WERI-Rb-1 (cell line): Measurements from ENCODE around the gene RDH14.

Source experiments
- DNase-seq: peaks from one replicate; pipeline ENCODE4 v3.0.0-alpha.2; 2020
- H3K27ac ChIP-seq: fragments of 250-450 bp; sonication (Bioruptor Pico); 2 replicates; pipeline ENCODE4 v1.5.1; 2020; ENCODE audit warnings: mild to moderate bottlenecking, moderate library complexity
- H3K27me3 ChIP-seq: fragments of 250-450 bp; sonication (Bioruptor Pico); 2 replicates; pipeline ENCODE4 v1.5.1; 2021; ENCODE audit warnings: mild to moderate bottlenecking, low read depth, moderate library complexity; ENCODE audit not compliant: insufficient read depth, severe bottlenecking
- H3K36me3 ChIP-seq: fragments of 250-450 bp; sonication (Bioruptor Pico); 2 replicates; pipeline ENCODE4 v1.5.1; 2020; ENCODE audit warnings: mild to moderate bottlenecking, moderate library complexity
- H3K4me3 ChIP-seq: 2 replicates; pipeline ENCODE4 v1.5.1; 2011; ENCODE audit warnings: low read depth, mild to moderate bottlenecking, control low read depth, low read length
- H3K9me3 ChIP-seq: fragments of 250-450 bp; sonication (Bioruptor Pico); 2 replicates; pipeline ENCODE4 v1.5.1; 2021; ENCODE audit warnings: mild to moderate bottlenecking, moderate library complexity; ENCODE audit not compliant: severe bottlenecking
- CTCF ChIP-seq: IDR thresholded peaks from 2 replicates; pipeline ENCODE4 v1.5.1; 2011; ENCODE audit warnings: low read depth, mild to moderate bottlenecking, control low read depth, inconsistent platforms, low read length

RDH14 gene

GRCh38 chr2:18602298-18602697 is 41.8 kb upstream of the RDH14 start:
- peaks cover 36% of the 10 kb centered on the region for H3K27me3 ChIP-seq
- no peak for TF ChIP-seq CTCF
- no peak overlapping the region for H3K27ac ChIP-seq
- no peak for DNase-seq
- H3K36me3 ChIP-seq: no peaks in the 10 kb centered on the region
- H3K9me3 ChIP-seq: no peaks in the 10 kb centered on the region
- no peak overlapping the region for H3K4me3 ChIP-seq

- no peak for DNase-seq
- Histone ChIP-seq H3K27me3 (peaks cover 25% of the 10 kb centered on the region), H3K9me3 (no peaks in the 10 kb centered on the region), H3K4me3 (no peak overlapping the region), H3K27ac (no peak overlapping the region), H3K36me3 (no peaks in the 10 kb centered on the region)
- TF ChIP-seq CTCF: no peak
Observed at GRCh38 chr2:18600255-18600613, 39.8 kb upstream of the RDH14 start.

GRCh38 chr2:18599509-18600254 is 39.2 kb upstream of the RDH14 start:
- Histone ChIP-seq H3K4me3 (no peak overlapping the region), H3K9me3 (no peaks in the 10 kb centered on the region), H3K27ac (no peak overlapping the region), H3K36me3 (no peaks in the 10 kb centered on the region), H3K27me3 (peaks cover 26% of the 10 kb centered on the region)
- TF ChIP-seq CTCF: no peak
- DNase-seq: no peak

- Histone ChIP-seq H3K27me3 (peaks cover 26% of the 10 kb centered on the region), H3K36me3 (no peaks in the 10 kb centered on the region), H3K9me3 (no peaks in the 10 kb centered on the region), H3K4me3 (no peak overlapping the region), H3K27ac (no peak overlapping the region)
- no peak for DNase-seq
- no peak for TF ChIP-seq CTCF
Observed at GRCh38 chr2:18598848-18599484, 38.5 kb upstream of the RDH14 start.

GRCh38 chr2:18597618-18598017 is 37.2 kb upstream of the RDH14 start:
- no peaks in the 10 kb centered on the region for H3K36me3 ChIP-seq
- no peak for TF ChIP-seq CTCF
- no peak overlapping the region for H3K27ac ChIP-seq
- H3K4me3 ChIP-seq: no peak overlapping the region
- no peak for DNase-seq
- no peaks in the 10 kb centered on the region for H3K9me3 ChIP-seq
- H3K27me3 ChIP-seq: peaks cover 13% of the 10 kb centered on the region
